HG03135 (cell line): ENCODE measurements around the gene SLC1A1.
"Not testable (repeated sequence)": the region's sequence is repeated elsewhere in the genome, so short reads cannot be mapped to it uniquely, and the experiment has no call there.

Source experiments
- ATAC-seq: cut with Tn5 transposase; IDR thresholded peaks from one replicate; pipeline ENCODE4 v1.9.1; 2021; ENCODE audit warnings: mild to moderate bottlenecking, moderate library complexity; ENCODE audit not compliant: unreplicated experiment

The SLC1A1 gene

DNA sequence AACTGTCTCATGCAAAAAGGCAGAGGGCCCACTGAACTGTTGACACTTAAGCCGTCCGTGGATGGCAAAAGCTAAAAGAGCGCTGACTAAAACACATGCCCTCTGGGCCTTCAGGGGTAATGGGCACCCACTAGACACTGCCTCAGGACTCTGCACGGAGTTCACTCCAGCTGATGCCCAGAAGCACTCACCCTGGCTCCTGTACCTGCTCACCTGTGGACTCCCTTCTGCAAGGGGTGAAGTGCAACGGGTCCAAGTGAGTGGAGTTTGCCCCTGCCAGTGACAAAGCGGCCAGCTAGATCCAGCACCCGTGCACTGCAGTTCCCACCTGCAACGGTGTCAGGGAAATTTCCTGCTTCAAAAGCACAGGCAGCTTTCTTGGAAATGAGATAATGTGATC, 50.2 kb downstream of the SLC1A1 start:
- no peak for ATAC-seq

DNA sequence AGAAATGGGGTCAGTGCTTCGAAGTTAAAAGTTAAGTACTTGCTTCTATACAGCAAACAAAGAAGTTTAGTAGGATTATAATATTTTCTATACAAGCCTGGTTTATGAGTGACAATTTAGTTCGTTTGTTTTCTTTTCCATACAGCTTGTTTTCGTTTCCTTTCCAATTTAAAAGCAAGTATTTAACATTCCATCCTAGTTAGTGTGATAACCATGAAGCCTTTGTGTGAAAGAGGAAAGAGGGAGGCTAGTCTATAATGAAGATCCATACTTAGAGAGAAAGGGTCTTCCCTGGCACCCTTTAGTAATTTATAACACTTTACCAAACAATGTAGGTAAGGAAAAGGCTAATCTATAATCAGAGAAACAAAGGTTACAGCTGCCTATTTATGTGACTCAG, 51.0 kb downstream of the SLC1A1 start:
- ATAC-seq, result no peak

DNA sequence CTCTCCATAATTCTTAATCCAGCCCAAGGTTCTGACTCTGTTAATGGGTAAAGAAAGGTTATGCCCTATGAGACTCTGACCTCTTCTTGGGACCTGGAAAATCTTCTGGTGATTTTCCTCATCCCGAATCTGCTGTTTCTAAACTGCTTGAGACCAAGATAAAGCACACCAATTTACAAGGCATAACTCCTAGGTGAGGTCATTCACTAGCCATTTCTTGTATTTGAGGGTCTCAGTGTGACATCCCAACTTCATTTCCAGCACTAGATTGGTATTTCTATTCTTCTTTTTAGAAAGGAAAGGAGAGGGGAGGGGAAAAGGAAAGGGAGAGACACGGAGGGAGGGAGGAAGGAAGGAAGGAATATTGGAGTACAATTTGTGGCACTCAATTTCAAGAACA, 51.6 kb downstream of the SLC1A1 start:
- ATAC-seq, result no peak

DNA sequence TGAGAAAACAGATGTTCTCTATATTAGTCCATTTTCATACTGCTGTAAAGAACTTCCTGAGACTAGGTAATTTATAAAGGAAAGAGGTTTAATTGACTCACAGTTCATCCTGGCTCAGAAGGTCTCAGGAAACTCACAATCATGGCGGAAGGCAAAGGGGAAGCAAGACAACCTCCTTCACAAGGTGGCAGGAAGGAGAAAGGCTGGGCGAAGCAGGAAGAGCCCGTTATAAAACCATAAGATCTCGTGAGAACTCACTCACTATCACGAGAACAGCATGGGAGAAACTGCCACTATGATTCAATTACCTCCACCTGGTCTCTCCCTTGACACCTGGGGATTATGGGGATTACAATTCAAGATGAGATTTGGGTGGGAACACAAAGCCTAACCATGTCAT, 54.4 kb downstream of the SLC1A1 start:
- not testable (repeated sequence) for ATAC-seq

DNA sequence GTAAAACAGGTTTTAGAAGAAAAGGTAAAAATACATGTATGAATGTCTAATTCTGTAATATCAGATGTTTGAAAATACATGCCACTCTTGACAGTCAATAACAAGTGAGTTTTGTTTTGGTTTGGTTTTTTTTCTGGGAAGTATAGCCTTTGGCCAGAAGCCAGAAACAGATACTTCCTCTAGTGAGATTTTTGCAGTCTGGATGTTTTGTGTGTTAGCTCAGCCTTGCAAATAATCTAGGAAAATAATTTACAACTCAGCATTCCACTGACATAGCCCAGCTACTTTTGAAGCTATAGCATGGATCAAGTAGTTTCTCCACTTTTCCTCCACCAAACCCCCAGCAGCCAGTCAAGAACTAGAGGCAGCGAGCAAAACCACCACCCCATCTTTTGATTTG, 56.7 kb downstream of the SLC1A1 start:
- no peak for ATAC-seq

DNA sequence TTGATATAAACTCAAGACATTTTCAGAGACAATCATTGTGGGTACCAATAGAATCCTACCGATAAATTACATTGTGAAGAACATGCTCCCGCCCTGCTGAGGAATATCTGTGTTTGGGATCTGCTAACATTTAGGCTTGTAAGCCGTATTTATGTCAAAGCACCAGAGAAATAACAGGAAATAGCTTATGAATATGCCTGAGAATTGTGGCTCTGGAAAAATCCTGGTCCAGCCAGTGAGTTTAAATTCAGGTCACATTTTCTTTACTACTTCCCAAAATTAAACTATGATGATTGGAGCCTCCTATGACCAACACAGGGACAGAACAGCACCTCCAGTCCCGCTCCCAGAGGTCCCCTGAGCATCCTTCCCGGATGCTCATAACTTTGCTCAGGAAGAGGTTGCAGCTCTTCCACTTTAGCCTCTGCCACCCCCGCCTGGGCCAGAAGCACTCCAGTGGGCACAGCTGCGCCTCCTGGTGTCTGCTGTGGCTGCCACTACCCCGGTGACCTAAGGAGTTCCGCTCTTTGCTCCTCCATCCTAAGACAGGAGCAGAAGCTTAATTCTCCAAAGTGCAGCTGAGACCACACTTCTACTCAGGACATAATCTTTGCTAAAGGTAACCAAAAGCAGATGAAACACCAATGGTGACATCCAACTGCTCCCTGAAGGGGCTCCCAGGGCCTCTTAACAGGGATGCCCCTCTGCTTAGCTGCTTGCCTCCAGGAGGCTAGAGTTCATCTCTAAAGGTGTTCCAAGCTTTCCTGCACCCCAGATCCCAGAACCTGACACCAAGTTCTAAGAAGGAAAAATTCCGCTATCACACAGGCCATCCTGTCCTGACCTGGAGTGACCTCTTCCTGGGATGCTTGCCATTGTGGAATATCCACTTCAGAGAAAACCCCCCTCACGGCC, 58.8 kb downstream of the SLC1A1 start:
- ATAC-seq, result no peak

DNA sequence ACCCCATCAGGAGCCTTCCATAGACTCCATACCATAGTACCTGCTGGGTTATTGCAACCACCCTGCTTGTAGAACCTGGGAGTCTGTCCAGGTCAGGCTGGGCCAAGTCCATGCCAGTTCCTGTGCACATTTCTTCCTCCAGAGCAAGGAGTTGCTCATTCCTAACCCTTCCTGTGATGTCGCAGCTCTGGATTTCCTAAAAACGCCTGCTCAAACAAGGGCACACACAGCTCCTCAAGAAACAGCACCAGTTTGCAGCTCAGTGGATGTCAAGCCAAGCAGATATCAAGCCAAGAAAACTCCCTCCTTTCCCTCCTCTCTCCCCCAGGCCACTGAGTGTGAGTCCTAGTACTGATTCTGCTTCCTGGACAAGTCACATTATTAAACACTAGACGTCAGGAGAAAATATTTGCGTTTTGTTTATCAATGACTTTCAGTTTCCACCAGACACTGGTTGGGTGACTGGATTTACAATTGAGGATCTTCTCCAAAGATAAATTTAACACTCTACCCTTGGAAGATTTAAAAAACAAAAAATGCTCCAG, 59.6 kb downstream of the SLC1A1 start:
- no peak for ATAC-seq

DNA sequence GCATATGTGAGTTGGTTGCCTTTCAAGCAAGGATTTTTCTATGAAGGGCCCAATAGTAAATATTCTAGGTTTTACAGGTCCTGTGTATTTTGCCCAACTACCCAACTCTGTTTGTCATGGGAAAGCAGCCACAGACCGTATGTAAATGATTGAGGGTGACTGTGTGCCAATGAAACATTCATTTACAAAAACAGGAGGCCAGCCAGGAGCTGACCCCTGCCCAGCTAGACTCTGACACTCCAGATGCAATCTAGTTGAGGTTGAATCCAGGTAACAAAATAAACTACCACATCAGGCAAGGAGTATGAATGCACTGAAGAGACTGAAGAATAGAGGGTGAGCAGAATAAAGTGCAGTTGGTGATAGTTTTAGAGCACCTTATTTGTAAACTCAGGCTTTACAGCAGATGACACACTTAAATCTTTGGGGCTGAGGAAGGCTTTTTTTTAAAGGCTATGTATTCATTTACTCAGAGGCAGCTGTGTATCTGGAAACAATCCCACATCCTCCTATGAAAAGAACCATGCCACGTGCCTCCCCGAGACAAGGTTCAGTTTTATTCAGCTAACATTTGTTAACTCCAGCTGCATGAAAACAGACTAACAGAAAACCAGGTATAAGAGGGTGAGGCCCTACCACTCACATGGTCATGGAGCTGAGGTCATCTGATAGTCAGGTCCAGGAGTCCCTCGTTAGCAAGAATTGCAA, 60.7 kb downstream of the SLC1A1 start:
- ATAC-seq, result no peak

DNA sequence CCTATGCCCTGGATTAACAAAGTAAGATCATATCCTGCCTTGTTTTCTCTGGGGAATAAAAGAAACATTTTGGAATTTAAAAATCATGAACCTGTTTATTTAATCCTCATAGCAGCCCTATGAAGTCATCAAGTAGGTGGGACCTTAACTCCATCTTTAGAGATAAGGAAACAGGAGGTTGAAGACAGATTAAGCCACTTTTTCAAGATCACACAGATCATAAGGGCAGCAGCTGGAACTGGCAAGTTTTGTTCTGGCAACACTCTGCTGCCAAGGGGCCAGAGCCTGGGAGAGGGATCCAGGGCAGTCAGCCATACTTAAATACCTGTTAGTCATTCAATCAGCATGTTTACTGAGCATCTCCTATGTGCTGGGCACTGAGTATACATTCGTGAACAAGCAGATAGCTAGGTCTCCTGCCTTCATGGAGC, 63.7 kb downstream of the SLC1A1 start:
- no peak for ATAC-seq

DNA sequence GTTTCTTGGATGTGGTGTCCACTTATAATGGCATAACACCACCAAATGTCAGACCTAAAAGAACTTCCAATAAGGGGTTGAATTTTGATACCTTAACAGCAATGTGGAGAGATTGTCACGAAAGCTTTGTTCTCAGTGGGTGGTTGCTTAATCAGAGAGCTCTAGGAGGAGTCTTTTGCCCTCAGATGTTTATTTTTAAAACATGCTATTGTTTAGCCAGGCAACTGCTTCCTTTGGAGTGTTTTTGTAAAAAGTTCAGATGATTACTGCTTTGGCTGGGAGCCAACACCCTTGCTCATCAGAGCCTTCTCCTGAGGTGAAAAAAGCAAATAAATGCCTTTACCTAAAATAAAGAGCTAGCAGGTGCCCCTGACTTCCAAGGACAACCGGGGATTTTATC, 65.0 kb downstream of the SLC1A1 start:
- ATAC-seq, result no peak

DNA sequence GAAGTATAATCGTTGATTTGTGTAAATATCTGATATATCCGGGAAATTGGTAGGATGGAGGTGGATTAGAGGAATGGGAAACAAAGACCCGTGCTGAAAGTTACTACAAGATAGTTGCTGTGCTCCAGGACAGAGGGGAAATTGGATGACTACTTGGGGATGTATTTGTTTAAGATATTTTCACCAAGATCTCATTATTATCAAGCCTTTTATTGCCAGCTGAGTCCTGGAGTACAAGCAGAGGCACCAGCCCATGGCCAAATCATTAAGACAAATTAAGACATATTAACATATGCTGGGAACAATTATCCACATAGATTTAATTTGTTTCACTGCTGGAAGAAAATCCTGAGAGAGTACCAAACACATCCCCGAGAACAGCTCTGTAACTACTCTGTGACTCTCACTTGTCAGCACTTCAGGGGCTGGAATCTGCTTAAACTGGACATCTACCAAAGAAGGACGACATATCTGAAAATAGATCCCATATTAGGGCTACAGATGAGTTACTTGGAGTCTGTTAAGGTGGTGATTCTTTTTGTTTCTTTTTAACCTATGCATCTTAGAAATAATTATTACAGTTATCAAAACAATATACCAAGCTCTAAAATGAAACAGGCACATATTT, 68.2 kb downstream of the SLC1A1 start:
- ATAC-seq, result no peak

DNA sequence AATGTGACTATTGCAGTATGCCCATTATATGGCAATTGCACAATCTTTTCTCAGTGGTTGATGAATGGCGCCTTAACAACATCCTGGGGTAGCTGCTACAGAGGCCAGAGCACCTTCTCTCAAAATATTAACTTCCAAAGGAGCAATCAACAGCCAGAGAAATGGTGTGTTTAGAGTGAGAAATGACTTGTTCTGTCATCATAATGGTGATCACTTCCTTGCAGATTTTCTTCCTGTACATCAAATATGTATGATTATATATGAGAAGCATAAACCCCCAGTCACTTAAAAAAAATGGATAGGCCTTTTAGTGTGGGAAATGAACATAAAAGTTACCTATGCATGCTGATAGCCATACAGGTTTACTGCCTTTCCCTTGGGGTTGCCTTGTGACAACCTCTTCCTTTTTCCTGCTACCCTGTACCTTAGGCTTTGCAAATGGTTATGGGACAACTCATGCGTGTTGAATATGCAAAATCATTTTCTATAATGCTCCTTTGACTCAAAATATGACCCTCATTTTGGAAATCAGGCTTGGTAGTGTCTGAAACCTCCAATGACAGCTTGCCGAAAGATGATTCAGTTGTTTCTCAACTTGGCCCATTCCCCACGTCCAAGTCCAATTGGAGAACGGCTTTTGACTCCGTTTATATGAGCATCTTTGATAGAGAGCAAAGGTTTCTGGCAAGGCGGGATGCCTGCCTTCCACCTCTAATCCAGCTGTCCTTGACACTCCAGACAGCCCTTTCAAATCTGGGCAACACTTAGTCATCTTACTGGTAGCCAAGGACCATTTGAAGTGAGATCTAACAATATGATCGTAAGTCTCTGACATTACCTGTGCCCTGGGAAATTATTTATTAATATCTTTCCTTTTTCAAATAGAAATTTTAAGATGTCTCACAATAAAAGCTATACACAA, 69.3 kb downstream of the SLC1A1 start:
- peak; percentile 66 for ATAC-seq

DNA sequence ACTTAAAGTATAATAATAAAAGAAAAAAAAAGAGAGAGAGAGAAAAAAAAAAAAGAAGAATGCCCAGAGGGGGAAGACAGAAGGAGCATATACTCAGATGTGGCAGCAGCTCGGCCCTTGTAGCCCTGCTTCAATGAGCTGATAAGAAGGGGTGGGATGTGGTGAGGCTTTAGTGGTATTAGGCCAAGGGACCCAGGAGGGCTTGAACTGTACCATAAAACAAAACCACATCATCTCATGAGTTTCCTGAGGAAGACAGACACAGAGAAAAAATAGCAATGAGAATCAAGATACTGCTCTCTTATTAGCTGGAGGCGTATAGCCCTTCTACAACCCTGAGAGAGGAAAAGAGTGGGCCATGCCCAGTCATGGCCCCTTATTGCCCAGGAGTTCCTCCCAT, 72.8 kb downstream of the SLC1A1 start:
- no peak for ATAC-seq

DNA sequence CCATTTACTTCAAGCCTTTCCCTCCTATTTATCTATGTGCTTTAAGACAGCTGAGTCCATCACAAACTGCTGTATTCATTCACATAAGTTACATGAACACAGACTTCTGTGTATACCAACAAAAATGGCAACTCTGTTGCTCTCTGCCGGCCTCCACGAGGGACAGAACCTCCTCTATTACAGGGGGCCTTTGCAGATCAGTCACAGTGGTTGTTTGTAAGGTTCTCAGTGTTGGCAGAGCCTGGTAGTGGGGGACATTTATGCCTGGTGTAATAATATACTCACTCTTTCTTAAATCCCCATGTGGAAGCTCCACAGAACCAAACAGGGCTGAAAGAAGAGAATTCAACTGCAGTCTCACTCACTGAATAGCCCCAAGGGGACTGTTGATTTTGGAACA, 76.5 kb downstream of the SLC1A1 start:
- no peak for ATAC-seq

DNA sequence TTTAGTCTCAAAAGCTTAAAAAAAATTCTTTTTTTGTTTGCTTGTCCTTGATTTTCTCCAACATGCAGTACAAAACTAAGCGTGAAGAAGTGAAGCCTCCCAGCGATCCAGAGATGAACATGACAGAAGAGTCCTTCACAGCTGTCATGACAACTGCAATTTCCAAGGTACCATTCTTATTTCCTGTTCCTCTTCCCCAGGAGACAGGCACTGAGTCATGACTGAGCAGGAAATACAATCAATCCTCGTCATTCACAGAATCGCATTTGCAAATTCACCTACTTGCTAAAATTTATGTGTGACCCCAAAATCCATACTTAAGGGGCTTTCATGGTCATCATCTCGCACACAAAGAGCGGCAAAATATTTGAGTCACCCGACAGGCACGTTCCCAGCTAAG, 77.3 kb downstream of the SLC1A1 start:
- no peak for ATAC-seq

DNA sequence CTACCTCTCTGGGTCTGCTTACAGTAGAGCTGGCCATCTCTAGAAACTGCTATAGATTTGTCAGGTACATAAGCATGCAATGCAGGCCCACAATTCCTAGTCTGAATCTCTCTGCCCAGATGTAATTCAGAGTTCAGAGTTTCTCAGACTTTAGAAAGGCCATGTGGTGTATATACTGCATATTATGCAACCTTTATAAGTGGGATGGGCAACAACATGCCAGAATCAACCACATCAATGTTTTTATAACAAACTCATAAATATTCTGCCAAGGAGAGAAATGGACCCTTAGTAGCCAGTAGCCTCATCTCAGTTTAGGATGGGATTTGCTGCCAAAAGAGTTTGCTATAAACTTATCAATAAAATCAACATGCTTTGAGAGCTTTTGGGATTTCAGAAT, 78.8 kb downstream of the SLC1A1 start:
- ATAC-seq, result no peak

DNA sequence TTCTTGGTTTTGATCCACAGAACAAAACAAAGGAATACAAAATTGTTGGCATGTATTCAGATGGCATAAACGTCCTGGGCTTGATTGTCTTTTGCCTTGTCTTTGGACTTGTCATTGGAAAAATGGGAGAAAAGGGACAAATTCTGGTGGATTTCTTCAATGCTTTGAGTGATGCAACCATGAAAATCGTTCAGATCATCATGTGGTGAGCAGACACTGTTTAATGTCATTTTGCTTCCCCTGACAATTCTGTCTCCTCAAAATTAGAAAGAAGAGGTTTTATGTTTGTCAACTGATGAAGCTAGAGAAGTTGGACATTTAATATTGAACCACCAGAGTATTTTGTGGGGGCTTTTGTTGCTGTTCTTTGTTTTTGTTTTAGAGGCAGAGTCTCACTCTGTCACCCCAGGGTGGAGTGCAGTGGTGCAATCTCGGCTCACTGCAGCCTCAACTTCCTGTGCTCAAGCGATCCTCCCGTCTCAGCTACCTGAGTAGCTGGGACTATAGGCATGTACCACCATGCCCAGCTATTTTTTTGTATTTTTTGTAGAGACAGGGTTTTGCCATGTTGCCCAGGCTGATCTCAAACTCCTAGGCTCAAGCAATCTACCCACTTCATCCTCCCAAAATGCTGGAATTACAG, 82.0 kb downstream of the SLC1A1 start:
- no peak for ATAC-seq

DNA sequence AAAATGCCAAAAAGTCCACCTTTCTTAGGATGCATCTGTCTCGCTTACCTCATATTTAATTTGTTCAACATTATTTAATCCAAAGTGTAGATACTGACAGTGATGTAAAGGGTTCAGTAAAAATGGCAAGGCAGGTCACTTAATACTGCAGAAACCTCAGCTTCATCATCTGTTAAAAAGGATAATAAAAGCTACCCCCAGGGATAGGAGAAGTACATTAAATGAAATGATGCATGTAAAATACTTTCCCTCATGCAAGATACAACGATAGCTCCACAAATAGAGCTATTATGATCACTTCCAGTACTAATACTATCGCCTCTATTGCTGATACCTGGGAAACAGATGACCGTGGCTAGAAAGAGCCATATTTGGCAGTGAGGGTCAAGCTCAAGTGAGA, 82.9 kb downstream of the SLC1A1 start:
- no peak for ATAC-seq

DNA sequence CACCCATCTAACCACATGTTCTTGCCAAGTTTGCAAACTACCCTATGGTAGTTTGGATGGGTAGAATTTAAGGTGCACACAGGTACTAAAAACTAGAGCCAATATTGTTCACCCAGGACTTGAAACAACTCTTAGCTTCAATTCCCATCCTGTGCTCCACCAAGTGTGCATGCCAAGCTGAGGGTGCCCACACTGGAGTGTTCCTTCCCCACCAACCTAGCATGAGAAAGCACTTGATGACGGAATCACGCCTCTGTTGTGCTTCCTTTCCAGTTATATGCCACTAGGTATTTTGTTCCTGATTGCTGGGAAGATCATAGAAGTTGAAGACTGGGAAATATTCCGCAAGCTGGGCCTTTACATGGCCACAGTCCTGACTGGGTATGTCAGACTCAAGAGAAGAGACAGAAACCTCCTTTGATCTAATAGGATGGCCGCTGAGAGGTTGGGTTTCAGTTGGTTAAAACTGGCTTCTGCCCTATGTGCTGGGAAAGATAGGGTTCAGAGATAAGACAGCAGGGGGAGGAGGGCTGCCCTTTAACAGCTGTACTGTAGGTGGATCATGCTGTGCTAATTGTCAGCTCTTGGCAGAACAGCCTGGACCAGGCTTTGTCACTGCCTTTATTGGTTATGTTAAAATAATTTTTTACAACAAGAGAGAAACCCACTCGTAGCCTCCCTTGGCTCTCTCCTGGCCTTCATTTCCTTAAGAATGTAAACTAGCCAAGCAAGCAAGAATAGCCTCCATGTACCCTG, 83.5 kb downstream of the SLC1A1 start:
- ATAC-seq, result no peak
